HG03442 (cell line): ENCODE data around the gene ARSG.
"Not testable (repeated sequence)": the region's sequence is repeated elsewhere in the genome, so short reads cannot be mapped to it uniquely, and the experiment has no call there.

ENCODE experiments used
- ATAC-seq: cut with Tn5 transposase; IDR thresholded peaks from one replicate; pipeline ENCODE4 v1.9.1; 2021; ENCODE audit warnings: mild to moderate bottlenecking, moderate library complexity; ENCODE audit not compliant: unreplicated experiment

ARSG gene

GRCh38 chr17:68365469-68365868 is 74.2 kb downstream of the ARSG start:
- ATAC-seq, result no peak

- ATAC-seq, result no peak
These were observed 77.1 kb downstream of the ARSG start for GRCh38 chr17:68368387-68368786.

GRCh38 chr17:68375566-68375965 is 84.3 kb downstream of the ARSG start:
- ATAC-seq, result no peak

GRCh38 chr17:68376178-68376577 is 84.9 kb downstream of the ARSG start:
- not testable (repeated sequence) for ATAC-seq

GRCh38 chr17:68377771-68378267 is 86.5 kb downstream of the ARSG start:
- ATAC-seq, result no peak

- no peak for ATAC-seq
These were observed 87.2 kb downstream of the ARSG start for GRCh38 chr17:68378268-68379176.

GRCh38 chr17:68379177-68379510 is 87.8 kb downstream of the ARSG start:
- ATAC-seq, result no peak

GRCh38 chr17:68379692-68380677 is 88.7 kb downstream of the ARSG start:
- ATAC-seq, result no peak

GRCh38 chr17:68381076-68381900 is 90.0 kb downstream of the ARSG start:
- no peak for ATAC-seq

GRCh38 chr17:68382582-68383085 is 91.3 kb downstream of the ARSG start:
- ATAC-seq, result no peak

- ATAC-seq, result no peak
These were observed 91.8 kb downstream of the ARSG start for GRCh38 chr17:68383120-68383442.

GRCh38 chr17:68383443-68384321 is 92.4 kb downstream of the ARSG start:
- ATAC-seq, result no peak

- no peak for ATAC-seq
These were observed 93.2 kb downstream of the ARSG start for GRCh38 chr17:68384471-68384870.

- no peak for ATAC-seq
These were observed 93.6 kb downstream of the ARSG start for GRCh38 chr17:68384941-68385340.

- ATAC-seq, result no peak
These were observed 94.4 kb downstream of the ARSG start for GRCh38 chr17:68385490-68386215.

- no peak for ATAC-seq
These were observed 96.3 kb downstream of the ARSG start for GRCh38 chr17:68387435-68388218.

- ATAC-seq, result no peak
These were observed 97.7 kb downstream of the ARSG start for GRCh38 chr17:68389041-68389440.

- no peak for ATAC-seq
These were observed 99.7 kb downstream of the ARSG start for GRCh38 chr17:68390888-68391545.
